CD14-positive monocyte (primary cell): ENCODE data around the gene MORN1. TPM values are rescaled to one million over a fixed set of nuclear protein-coding genes. Genes with fewer than 3 reads are reported as not detected.

ENCODE experiments used
- DNase-seq, 3 donors: peaks; one replicate each; pipeline ENCODE4 v3.0.0-alpha.2; 2011 to 2022
- H2AFZ ChIP-seq: 2 replicates; pipeline ENCODE4 v1.6.0; 2012; ENCODE audit warnings: mild to moderate bottlenecking, low read depth, low read length, inconsistent platforms; ENCODE audit not compliant: insufficient read depth, poor library complexity, severe bottlenecking
- H3K27ac ChIP-seq, 2 donors: 1 replicate in 1 of 2; 2 replicates in 1 of 2; pipeline ENCODE4 v1.5.1; 2012 to 2013; ENCODE audit warnings: low read length in 2 of 2, control low read depth in 1 of 2, inconsistent platforms in 1 of 2, low read depth in 1 of 2, mild to moderate bottlenecking in 1 of 2
- H3K27me3 ChIP-seq, 2 donors: one replicate each; pipeline versions ENCODE4 v1.6.0 to v1.6.1; 2011 to 2013; ENCODE audit warnings: low read length in 2 of 2; ENCODE audit not compliant: control insufficient read depth in 2 of 2, insufficient read depth in 2 of 2
- H3K36me3 ChIP-seq, 2 donors: replicated peaks in 1 of 2; 1 replicate in 1 of 2; 2 replicates in 1 of 2; pipeline versions ENCODE4 v1.5.1 to v1.6.1; 2012 to 2013; ENCODE audit warnings: low read length in 2 of 2, control low read depth in 1 of 2, inconsistent platforms in 1 of 2, mild to moderate bottlenecking in 1 of 2; ENCODE audit not compliant: insufficient read depth in 2 of 2, control insufficient read depth in 1 of 2
- H3K4me1 ChIP-seq, 2 donors: 1 replicate in 1 of 2; 2 replicates in 1 of 2; pipeline versions ENCODE4 v1.5.1 to v1.6.1; 2012 to 2013; ENCODE audit warnings: low read length in 2 of 2, control low read depth in 1 of 2, inconsistent platforms in 1 of 2, mild to moderate bottlenecking in 1 of 2, moderate library complexity in 1 of 2; ENCODE audit not compliant: insufficient read depth in 2 of 2, control insufficient read depth in 1 of 2
- H3K4me2 ChIP-seq: replicated peaks from 2 replicates; pipeline ENCODE3; 2012; ENCODE audit warnings: low read length, moderate library complexity, mild to moderate bottlenecking; ENCODE audit not compliant: poor library complexity, severe bottlenecking; ENCODE audit errors: extremely low read depth
- H3K4me3 ChIP-seq, 3 experiments: fragments of 200-600 bp in 1 of 3; sonication (generic) in 1 of 3; replicated peaks in 1 of 3; 1 replicate in 2 of 3; 2 replicates in 1 of 3; pipeline ENCODE4 v1.5.1; 2011 to 2013; ENCODE audit warnings: low read length in 3 of 3, mild to moderate bottlenecking in 3 of 3, control low read depth in 2 of 3, low read depth in 2 of 3, inconsistent platforms in 1 of 3, moderate library complexity in 1 of 3
- H3K79me2 ChIP-seq: 2 replicates; pipeline ENCODE4 v1.6.0; 2012; ENCODE audit warnings: mild to moderate bottlenecking, control low read depth, inconsistent platforms, low read length, moderate library complexity; ENCODE audit not compliant: insufficient read depth
- H3K9ac ChIP-seq: 2 replicates; pipeline ENCODE4 v1.6.0; 2017; ENCODE audit warnings: low read length, mild to moderate bottlenecking; ENCODE audit not compliant: insufficient read depth, poor library complexity, severe bottlenecking
- H3K9me3 ChIP-seq, 2 donors: replicated peaks in 1 of 2; 1 replicate in 1 of 2; 2 replicates in 1 of 2; pipeline versions ENCODE4 v1.5.1 to v1.6.1; 2012 to 2013; ENCODE audit warnings: low read length in 2 of 2, control low read depth in 1 of 2; ENCODE audit not compliant: control insufficient read depth in 1 of 2, insufficient read depth in 1 of 2
- H4K20me1 ChIP-seq: 2 replicates; pipeline ENCODE4 v1.6.0; 2012; ENCODE audit warnings: mild to moderate bottlenecking, low read length, control low read depth, moderate library complexity; ENCODE audit not compliant: insufficient read depth
- H3K27ac Mint-ChIP-seq, 7 donors: one replicate each; pipeline ENCODE4 v1.8.0; 2020; ENCODE audit warnings: mild to moderate bottlenecking in 7 of 7, mixed read lengths in 7 of 7, moderate library complexity in 6 of 7, inconsistent platforms in 2 of 7
- H3K27me3 Mint-ChIP-seq, 3 donors: one replicate each; pipeline ENCODE4 v1.8.0; 2021 to 2022; ENCODE audit warnings: low read depth in 3 of 3, mild to moderate bottlenecking in 3 of 3, mixed read lengths in 3 of 3, moderate library complexity in 3 of 3, inconsistent platforms in 1 of 3
- H3K36me3 Mint-ChIP-seq, 2 donors: one replicate each; pipeline ENCODE4 v1.8.0; 2020; ENCODE audit warnings: mixed read lengths in 2 of 2, inconsistent platforms in 1 of 2, mild to moderate bottlenecking in 1 of 2
- H3K4me1 Mint-ChIP-seq: one replicate; pipeline ENCODE4 v1.8.0; 2020; ENCODE audit warnings: mild to moderate bottlenecking, mixed read lengths
- H3K4me3 Mint-ChIP-seq, 2 donors: one replicate each; pipeline ENCODE4 v1.8.0; 2020; ENCODE audit warnings: mild to moderate bottlenecking in 2 of 2, mixed read lengths in 2 of 2, moderate library complexity in 1 of 2
- H3K9me3 Mint-ChIP-seq, 7 donors: one replicate each; pipeline ENCODE4 v1.8.0; 2020 to 2022; ENCODE audit warnings: mixed read lengths in 7 of 7, mild to moderate bottlenecking in 6 of 7, moderate library complexity in 6 of 7, inconsistent platforms in 2 of 7
- CTCF ChIP-seq: fragments of 200-600 bp; IDR thresholded peaks from one replicate; pipeline ENCODE4 v1.8.0; 2022; ENCODE audit warnings: antibody characterized with exemption, mild to moderate bottlenecking
- WGBS: methylation state at CpG from one replicate; pipeline ENCODE4 v1.1.5; 2013; ENCODE audit warnings: missing lambda C conversion rate; ENCODE audit not compliant: insufficient coverage; 5-methylcytosine and 5-hydroxymethylcytosine counted together
- intact Hi-C, 2 donors: fragments of 100-400 bp; cut with micrococcal nuclease; formaldehyde crosslinking; loops; one replicate each; pipeline versions ENCODE4 v1.15.0 to v1.15.1; 2023
- polyA plus RNA-seq, 3 donors: library from polyadenylated mRNA; depleted of rRNA in 1 of 3; unstranded in 2 of 3; stranded (reverse) in 1 of 3; fragments of 300-500 nt in 2 of 3; fragments of >200 nt in 1 of 3; fragmentation: Illumina TruSeq in 2 of 3; gene quantifications; 1 replicate in 2 of 3; 2 replicates in 1 of 3; pipeline ENCODE4 v1.2.3, GENCODE V29; 2012 to 2021

MORN1 gene
- polyA plus RNA-seq, 3 donors = 1.5 to 3.0 (median 1.7) TPM

GRCh38 chr1:2419416-2419815 lies 28.1 kb upstream of the MORN1 start:
- Mint-ChIP-seq H3K4me1 (peaks cover 8% of the 10 kb centered on the region), H3K27ac (no peak overlapping the region), H3K27me3 (peaks cover 23 to 57% (median 34%) of the 10 kb centered on the region in 3 donors), H3K4me3 (no peak overlapping the region), H3K9me3 (peaks cover 2 to 17% (median 9%) of the 10 kb centered on the region in 7 donors), H3K36me3 (no peaks in the 10 kb centered on the region)
- 94% methylated on average over 11 of the region's 16 CpGs for WGBS
- Histone ChIP-seq H3K36me3 (no peaks in the 10 kb centered on the region), H3K4me3 (no peak overlapping the region), H3K4me2 (no peak overlapping the region), H3K9me3 (peaks cover 0 to 13% of the 10 kb centered on the region in 2 donors), H3K79me2 (no peaks in the 10 kb centered on the region), H3K4me1 (peaks cover 2 to 20% of the 10 kb centered on the region in 2 donors), H3K9ac (no peak overlapping the region), H3K27ac (no peak overlapping the region), H2AFZ (no peak overlapping the region), H3K27me3 (peaks cover 0 to 13% of the 10 kb centered on the region in 2 donors), H4K20me1 (no peaks in the 10 kb centered on the region)
- no peak for TF ChIP-seq CTCF
- intact Hi-C loops = loop anchor here in 1 of 2 donors (5.0 to 10.0 kb wide), 2 partner anchors 363 to 385 kb away; partner anchors contain the start of gene TTC34
- no peak for DNase-seq

GRCh38 chr1:2418791-2419320 lies 27.5 kb upstream of the MORN1 start:
- H3K9ac ChIP-seq = no peak overlapping the region
- H3K4me2 ChIP-seq = no peak overlapping the region
- Mint-ChIP-seq H3K36me3 (no peaks in the 10 kb centered on the region), H3K4me3 (no peak overlapping the region), H3K4me1 (peaks cover 14% of the 10 kb centered on the region), H3K9me3 (peaks cover 2 to 17% (median 9%) of the 10 kb centered on the region in 7 donors), H3K27ac (peak overlapping the region in 1 of 7 donors; percentile 6), H3K27me3 (peaks cover 27 to 61% (median 34%) of the 10 kb centered on the region in 3 donors)
- no peaks in the 10 kb centered on the region for H3K79me2 ChIP-seq
- DNase-seq = no peak
- no peak overlapping the region for H3K4me3 ChIP-seq
- 88% methylated on average over 15 of the region's 16 CpGs for WGBS
- intact Hi-C loops = loop anchor here in 1 of 2 donors (5.0 to 10.0 kb wide), 2 partner anchors 363 to 386 kb away; partner anchors contain the start of gene TTC34
- H3K9me3 ChIP-seq = peaks cover 0 to 13% of the 10 kb centered on the region in 2 donors
- H2AFZ ChIP-seq = no peak overlapping the region
- H3K4me1 ChIP-seq = peaks cover 7 to 26% of the 10 kb centered on the region in 2 donors
- no peak for TF ChIP-seq CTCF
- H4K20me1 ChIP-seq = no peaks in the 10 kb centered on the region
- peaks cover 0 to 13% of the 10 kb centered on the region in 2 donors for H3K27me3 ChIP-seq
- no peak overlapping the region for H3K27ac ChIP-seq
- H3K36me3 ChIP-seq = no peaks in the 10 kb centered on the region
